OCI-LY3 (cell line): ENCODE results near the gene FDXACB1.

Experiments used
- EZH2phosphoT487 ChIP-seq: fragments of 200-600 bp; shearing (Covaris generic); IDR thresholded peaks from 2 replicates; pipeline ENCODE4 v1.6.1; 2018; ENCODE audit warnings: antibody characterized with exemption, mixed run types, low read depth
- TF ChIP-seq, protein P1 (sequence below): fragments of 200-600, 300-600 bp; sonication (generic); IDR thresholded peaks from 2 replicates; pipeline ENCODE4 v1.5.1; 2014; ENCODE audit warnings: antibody characterized with exemption, low read length, low read depth

- TF ChIP-seq, protein P1, sequence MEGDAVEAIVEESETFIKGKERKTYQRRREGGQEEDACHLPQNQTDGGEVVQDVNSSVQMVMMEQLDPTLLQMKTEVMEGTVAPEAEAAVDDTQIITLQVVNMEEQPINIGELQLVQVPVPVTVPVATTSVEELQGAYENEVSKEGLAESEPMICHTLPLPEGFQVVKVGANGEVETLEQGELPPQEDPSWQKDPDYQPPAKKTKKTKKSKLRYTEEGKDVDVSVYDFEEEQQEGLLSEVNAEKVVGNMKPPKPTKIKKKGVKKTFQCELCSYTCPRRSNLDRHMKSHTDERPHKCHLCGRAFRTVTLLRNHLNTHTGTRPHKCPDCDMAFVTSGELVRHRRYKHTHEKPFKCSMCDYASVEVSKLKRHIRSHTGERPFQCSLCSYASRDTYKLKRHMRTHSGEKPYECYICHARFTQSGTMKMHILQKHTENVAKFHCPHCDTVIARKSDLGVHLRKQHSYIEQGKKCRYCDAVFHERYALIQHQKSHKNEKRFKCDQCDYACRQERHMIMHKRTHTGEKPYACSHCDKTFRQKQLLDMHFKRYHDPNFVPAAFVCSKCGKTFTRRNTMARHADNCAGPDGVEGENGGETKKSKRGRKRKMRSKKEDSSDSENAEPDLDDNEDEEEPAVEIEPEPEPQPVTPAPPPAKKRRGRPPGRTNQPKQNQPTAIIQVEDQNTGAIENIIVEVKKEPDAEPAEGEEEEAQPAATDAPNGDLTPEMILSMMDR, result no peak
- no peak for TF ChIP-seq EZH2phosphoT487
Observed at GRCh38 chr11:111886844-111887243, 7.9 kb upstream of the FDXACB1 start.
